Globus pallidus (tissue), 1 donor: ENCODE data around the gene CCS.
"Not testable (repeated sequence)": the region's sequence is repeated elsewhere in the genome, so short reads cannot be mapped to it uniquely, and the experiment has no call there.

Experiments
- DNase-seq: peaks from one replicate; pipeline ENCODE4 v3.0.0-alpha.2; 2015; ENCODE audit warnings: low spot score

CCS gene

GRCh38 chr11:66561178-66561974 is 31.6 kb upstream of the CCS start:
- DNase-seq = no peak

GRCh38 chr11:66561975-66562248 is 31.1 kb upstream of the CCS start:
- no peak for DNase-seq

DNA sequence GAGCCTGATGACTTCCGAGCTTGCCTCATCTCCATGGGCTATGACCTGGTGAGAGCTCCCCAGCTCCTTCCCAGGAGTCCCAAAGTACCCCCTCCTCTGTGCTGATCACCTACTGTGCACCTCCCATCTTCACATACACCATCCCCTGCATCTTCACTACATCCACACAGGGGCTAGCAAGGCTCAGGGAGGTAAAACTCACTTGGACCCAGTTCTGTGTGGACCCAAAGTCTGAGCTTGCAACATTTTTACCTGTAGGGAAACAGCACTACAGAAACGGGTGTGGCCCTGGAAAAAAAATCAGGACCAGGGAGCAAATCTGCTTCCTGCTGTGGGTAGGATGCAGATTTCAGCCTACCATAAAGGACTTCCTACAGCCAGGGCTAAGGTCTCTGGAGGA is 30.7 kb upstream of the CCS start:
- no peak for DNase-seq

DNA sequence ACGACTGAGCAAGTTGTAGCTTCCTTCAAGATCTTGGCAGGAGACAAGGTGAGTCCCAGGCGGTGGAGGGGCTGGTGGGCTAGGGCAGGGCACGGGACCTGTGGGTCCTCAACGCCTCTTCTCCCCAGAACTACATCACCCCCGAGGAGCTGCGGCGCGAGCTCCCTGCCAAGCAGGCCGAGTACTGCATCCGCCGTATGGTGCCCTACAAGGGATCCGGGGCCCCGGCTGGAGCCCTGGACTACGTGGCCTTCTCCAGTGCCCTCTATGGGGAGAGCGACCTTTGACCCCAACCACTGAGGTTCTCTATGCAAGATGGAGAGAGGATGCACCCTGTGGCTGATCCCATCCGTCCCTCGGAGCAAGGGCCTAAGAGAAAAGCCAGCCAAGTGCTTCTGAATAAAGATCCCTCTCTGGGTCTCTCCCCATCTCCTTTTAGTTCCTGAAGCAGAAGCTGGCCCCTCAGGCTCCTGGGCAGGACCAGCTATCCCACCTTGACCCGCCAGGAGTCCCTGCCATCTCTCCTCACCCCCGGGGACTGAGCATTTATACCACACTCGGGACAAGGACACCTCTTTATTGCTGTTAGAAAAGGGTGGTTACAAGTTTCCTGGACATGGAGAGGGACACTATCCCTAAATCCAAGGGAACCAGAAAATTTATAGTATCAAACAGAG is 29.9 kb upstream of the CCS start:
- DNase-seq = no peak

DNA sequence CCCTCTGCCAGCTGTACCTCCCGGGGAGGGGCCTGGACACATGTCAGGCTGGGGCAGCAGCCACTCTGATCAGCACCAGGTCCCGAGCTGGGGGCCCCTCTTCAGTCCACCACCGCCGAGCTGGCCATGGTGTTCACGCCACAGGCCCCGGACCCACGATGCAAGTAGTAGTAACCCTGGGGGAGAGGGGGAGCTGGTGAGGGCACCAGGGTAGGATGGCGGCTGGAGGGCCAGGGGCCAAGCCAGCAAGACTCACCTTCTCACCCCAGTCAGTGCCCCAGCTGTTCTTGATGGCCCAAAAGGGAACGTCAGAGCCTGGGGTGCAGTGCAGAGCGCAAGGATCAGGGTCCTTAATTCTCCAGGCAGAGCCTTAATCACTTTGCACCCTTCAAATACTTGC is 29.2 kb upstream of the CCS start:
- no peak for DNase-seq

DNA sequence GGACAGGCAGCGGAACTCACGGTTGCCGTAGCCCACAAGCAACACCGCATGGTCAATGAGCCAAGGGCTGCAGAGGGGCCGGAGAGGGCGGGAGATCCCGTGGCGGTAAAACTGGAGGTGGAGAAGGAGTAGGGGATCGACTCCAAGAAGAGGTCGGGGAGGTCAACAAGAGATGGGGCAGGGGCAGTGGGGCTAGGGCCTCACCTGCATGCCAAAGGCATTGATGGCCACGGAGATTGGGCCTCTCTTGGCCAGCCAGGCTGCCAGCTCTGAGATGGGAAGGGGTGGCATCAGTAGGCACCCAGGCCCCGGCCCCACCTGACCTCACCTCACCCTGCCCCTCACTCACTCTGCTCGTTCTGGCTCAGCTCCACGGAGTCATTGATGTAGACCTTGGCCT is 28.4 kb upstream of the CCS start:
- DNase-seq = no peak

GRCh38 chr11:66564984-66565383 is 28.0 kb upstream of the CCS start:
- DNase-seq = no peak

DNA sequence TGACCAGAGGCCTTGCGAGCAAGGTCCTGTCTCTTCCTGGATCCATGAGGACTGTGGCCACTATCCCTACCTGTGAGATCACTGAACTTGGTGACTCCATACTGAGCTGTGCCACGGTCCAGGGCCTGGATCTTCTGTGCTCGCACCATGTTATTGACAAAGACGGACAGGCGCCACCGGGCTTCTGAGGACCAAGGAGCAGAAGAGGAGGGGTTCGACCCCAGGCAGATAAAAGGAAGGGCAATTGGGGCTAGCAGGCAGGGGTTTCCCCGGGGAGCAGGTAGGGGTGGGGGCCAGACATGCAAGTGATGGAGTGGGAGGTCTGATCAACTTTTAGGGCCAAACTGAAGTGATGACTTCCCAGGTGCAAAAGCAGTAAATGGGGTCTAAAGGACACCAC is 26.8 kb upstream of the CCS start:
- DNase-seq = no peak

DNA sequence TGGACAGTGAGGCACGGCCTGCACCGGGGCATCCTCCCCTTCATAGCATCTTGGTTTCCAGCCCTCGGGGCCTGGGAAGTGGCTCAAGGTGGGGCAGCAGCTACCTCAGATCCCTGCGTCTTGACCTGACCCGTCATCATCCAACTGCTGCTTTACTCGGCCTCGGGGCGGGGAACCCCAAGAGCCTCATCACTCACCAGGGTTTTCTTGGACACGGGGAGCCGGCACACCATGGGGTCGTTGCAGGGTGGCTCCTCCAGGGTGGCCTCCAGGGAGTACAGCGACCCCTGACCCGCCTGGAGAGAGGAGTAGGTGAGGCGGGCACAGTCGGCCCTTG is 25.2 kb upstream of the CCS start:
- no peak for DNase-seq

- peak; percentile 90 for DNase-seq
These were observed 24.7 kb upstream of the CCS start, which contains the start of gene CTSF for GRCh38 chr11:66568124-66568916. Gene CTSF (minus strand): TSS chr11:66568606. CDS start chr11:66568486, 120 bp downstream.

GRCh38 chr11:66569076-66569475 is 23.9 kb upstream of the CCS start:
- no peak for DNase-seq

DNA sequence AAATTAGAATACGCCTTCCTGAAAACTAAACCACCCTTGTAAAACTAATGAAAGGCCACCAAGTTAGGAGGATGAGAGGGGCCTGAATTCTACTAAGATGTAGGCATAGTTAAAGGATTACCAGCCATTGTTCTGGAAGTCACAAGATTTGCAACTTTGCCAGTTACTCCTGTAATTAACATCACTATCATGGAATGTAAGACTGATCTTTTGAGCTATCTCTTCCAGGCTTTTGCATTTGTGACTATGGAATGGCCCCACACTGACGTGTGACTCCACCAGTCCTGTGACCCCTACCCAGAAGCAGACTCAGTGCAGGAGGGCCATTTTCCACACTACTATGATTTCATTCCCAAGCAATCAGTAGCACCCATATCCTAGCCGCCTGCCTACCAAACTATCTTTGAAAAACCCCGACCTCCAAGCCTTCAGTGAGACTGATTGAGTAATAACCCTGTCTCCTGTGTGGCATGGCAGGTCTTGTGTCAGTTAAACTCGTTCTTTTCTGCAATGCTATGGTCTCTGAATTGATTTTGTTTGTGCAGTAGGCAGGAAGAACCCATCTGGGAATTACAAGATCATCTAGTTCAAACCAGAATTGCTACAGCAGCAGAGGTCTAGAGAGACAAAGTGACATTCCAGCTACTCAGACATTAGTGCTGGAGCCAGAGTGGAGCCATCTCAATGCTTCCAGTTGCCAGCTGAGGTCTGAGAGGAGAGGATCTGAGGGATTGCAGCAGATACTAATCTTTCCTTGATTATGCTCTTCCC is 22.7 kb upstream of the CCS start:
- DNase-seq = no peak

- DNase-seq = no peak
These were observed 22.2 kb upstream of the CCS start for GRCh38 chr11:66570850-66571180.

DNA sequence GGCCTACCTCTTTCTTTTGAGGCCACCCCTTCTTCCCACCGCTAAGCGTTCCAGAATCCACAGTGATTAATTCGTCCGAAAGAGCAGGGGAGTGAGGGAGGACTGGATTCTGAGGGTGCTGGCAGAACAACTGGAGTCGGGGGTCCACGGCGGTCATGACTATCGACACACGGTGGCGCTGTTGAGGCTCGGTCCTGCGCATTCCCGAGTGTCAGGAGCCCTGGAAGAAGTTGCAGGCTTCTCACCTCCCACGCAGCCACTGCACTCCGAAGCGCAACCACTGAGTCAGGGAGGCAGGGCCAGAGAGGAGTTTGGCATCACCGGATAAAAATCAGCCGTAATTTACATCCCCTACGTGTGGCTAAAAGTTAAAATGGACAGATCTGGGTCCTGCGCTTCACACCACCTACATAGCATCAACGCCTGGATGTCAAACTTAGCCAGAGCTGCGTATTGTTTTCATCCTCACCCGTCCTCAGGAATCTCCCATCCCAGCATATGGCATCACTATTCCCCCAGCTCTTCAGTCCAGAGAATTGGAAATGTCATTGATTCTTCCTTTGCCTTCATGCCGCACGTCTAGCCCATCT is 13.9 kb upstream of the CCS start:
- no peak for DNase-seq

DNA sequence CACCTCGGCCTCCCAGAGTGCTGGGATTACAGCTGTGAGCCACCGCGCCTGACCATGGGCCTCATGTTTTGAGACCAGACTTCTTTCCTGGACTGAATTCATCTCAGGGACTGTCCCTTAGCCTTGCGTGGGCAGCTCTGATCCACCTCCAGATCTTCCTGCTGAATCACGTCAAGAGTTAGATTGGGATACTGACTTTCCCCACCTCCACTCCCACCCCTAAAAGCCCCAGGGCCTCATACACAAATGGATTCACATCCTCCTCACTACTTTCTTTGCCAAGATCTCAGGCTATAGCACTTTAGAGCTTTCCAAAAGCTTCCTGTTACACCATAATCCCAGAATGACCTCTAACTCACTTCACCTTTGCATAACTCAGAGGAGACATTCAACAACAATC is 12.2 kb upstream of the CCS start:
- no peak for DNase-seq

GRCh38 chr11:66581261-66581660 is 11.7 kb upstream of the CCS start:
- DNase-seq = no peak

DNA sequence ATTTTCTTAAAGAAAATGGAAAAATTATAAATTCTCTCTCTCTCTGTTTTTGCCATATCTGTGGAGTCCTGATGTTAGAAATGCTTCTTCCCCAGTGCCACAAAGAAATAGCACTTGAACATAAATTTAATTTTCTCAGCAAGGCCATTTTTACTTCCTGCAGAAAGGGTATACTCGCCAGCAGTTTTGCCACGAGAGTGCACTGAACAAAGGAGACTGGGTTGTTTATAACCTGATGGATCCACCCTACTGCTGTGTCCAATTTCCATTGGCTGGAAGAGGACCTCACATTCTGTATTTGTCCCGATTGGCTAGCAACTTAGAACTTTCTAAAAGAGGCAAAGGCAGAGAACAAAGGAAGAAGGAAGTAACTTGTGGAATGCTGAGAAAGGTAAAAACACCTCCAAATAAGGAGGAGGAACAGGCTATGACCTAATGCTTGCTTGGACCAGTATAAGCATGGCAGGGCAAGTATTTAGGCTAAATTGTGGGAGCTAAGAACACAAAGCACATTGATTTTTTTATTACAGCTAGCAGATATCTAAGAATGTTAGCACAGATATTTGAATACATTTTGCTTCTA is 10.3 kb upstream of the CCS start:
- DNase-seq = not testable (repeated sequence)

DNA sequence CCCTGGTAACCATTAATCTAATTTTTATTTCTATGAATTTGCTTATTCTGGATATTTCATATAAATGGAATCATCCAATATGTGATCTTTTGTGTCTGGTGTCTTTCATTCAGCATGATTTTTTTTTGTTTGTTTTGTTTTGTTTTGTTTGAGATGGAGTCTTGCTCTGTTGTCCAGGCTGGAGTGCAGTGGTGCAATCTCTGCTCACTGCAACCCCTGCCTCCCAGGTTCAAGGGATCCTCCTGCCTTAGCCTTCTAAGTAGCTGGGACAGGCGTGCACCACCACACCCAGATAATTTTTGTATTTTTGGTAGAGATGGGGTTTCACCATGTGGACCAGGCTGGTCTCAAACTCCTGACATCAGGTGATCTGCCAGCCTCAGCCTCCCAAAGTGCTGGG is 7.5 kb upstream of the CCS start:
- DNase-seq = not testable (repeated sequence)

- DNase-seq = no peak
These were observed 6.8 kb upstream of the CCS start for GRCh38 chr11:66586136-66586535.

DNA sequence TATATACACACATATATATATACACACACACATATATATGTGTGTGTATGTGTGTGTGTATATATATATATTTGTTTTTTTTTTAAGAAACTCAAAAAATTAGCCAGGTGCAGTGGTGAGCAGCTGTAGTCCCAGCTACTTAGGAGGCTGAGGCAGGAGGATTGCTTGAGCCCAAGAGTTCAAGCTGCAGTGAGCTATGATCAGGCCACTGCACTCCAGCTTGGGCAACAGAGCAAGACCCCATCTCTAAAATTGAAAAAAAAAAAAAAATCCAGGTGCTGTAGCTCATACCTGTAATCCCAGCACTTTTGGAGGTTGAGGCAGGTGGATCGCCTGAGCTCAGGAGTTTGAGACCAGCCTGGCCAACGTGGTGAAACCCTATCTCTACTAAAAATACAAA is 3.7 kb upstream of the CCS start:
- DNase-seq = not testable (repeated sequence)

DNA sequence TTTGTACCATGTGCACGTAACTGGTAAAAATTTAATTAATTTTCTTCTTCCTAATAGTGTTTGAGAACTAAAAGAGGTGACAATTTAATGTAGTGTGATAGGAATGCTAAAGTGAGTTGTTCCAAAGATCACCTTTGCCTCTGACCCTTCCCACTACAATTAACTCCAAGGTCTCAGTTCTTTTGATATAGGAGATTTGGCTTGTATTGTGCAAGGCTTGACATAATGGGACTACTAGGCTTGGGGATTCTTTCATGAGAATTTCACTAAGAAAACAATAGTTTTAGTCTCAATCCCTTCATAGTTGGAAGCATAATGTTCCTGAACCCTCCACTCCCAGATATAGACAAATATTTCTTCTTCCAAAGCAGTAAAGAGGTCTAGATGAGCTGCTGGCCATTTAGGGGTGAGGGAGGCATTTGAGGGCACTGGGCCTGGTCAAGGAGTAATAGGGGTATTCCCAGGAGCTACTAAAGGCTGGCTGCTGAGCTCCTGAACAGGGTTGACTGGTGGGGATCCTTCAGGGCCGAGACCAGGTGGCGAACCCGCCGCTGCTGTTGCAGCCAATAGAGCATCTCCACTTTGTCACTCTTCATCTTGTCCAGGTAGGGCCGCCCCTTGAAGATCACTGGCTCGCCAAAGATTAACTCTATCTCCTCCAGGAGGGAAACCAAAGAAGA is 2.8 kb upstream of the CCS start:
- no peak for DNase-seq
